ENCODE data around the gene ARRDC2. TPM values are rescaled to one million over a fixed set of nuclear protein-coding genes. Genes with fewer than 3 reads are reported as not detected.

Gene ARRDC2
- total RNA-seq: 123 TPM

DNA sequence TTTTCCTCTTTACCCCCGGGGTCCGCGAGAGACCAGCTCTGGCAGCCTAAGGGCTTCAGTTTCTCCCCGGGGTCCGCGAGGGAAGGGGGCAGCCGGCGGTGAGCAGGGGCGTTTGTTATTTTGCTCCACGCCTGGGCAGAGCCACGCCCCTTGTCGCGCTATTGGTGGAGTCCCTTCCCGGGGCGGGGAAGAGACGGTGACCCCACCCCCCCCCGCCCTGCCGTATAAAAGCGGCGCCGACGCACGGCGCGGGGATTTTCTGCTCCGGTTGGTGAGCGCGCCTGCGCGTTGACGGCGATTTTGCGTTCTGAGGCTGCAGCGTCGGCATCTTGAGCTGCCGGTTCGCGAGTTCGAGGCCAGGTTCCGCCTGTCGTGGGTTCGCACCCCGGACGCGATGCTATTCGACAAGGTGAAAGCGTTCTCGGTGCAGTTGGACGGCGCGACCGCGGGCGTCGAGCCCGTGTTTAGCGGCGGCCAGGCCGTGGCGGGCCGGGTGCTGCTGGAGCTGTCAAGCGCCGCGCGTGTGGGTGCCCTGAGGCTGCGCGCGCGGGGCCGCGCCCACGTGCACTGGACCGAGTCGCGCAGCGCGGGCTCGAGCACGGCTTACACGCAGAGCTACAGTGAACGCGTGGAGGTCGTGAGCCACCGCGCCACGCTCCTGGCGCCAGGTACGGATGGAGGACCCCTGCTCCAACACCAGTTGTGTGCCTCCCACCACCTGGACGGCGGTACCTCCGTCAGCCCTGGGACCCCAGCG lies at the start of gene ARRDC2:
TSS of gene ARRDC2 (plus strand) at position 254 of the 757 bp plus-strand sequence. CDS start at position 395, 141 bp downstream.
- Histone ChIP-seq H3K27me3 (ENCODE audit: insufficient read depth, low read length) (no peaks in the 10 kb centered on the region), H3K4me1 (ENCODE audit: insufficient read depth, low read length) (peaks cover 36% of the 10 kb centered on the region), H3K4me3 (ENCODE audit: low read length) (peak within 1 kb of the TSS; percentile 43), H3K9me3 (ENCODE audit: low read depth, low read length) (no peaks in the 10 kb centered on the region)

DNA sequence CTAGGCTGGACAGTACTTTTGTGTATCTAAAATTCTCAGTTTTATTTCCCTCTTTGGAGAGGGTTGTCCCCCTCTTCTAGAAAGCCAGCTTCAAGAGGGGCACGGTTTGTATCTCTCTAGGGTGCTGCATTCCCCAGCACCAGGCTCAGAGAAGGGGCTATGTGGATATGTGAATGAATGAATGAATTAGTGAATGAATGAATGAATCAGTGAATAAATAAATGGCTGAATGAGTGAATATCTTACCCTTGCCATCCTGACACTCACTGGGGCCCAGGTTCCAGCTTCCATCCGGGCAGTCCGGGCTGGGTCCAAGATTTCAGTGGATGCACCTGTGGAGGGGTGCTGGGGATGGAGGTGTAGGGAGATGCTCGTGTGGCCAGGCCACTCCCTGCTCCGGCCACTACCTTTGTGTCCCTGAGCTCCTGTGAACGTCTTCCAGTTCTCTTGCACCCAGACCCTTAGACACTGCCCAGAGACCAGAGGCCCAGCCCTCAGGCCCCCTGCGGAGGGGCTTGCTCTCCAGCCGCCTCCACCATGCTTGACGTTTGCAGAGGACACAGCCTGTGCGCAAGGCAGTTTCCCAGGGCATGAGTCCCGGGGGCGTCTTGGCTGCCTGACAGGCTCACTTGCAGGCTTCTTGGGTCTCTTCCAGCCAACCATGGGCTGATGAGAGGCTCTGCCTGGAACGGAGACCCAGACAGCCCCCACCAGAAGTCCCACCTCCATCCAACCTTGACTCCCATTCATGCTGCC lies 43.9 kb upstream of the ARRDC2 start:
- Histone ChIP-seq H3K4me3 (ENCODE audit: low read length) (no peak overlapping the region), H3K4me1 (ENCODE audit: insufficient read depth, low read length) (no peaks in the 10 kb centered on the region), H3K27me3 (ENCODE audit: insufficient read depth, low read length) (peaks cover 17% of the 10 kb centered on the region), H3K9me3 (ENCODE audit: low read depth, low read length) (no peaks in the 10 kb centered on the region)

DNA sequence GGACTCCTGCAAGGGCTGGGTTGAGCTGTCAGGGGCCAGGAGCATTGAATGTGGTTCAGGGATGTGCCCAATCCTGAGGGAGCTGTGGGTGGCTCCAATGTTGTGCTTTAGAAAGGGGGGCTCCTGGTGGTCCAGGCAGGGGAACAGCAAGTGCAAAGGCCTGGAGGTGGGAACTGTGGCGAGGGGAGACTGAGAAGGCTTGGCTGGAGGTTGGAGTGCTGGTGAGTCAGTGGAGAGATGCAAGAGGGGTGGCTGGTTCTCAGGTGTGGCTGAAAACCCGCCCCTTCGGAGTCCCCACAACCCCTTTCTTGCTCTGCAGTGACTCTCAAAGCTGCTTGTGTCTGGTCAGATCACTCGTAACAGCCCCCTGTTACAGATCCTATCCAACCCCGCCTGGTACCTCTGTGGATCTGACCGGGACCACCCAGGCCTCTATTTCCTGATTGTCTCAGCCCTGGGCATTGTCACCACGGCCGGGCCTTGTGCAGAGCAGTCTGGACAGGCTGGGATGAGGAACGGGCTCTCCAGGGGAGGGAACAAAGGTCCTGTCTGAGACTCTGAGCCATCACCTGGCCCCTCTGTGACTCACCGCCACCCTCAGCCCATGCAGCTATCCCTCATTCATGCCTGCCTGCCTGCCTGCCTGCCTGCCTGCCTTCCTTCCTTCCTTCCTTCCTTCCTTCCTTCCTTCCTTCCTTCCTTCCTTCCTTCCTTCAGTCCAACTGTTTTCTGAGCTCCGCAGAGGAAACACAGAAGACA lies 42.4 kb upstream of the ARRDC2 start:
- H3K4me1 ChIP-seq (ENCODE audit: insufficient read depth, low read length): no peaks in the 10 kb centered on the region
- no peaks in the 10 kb centered on the region for H3K9me3 ChIP-seq (ENCODE audit: low read depth, low read length)
- H3K27me3 ChIP-seq (ENCODE audit: insufficient read depth, low read length): peaks cover 17% of the 10 kb centered on the region

DNA sequence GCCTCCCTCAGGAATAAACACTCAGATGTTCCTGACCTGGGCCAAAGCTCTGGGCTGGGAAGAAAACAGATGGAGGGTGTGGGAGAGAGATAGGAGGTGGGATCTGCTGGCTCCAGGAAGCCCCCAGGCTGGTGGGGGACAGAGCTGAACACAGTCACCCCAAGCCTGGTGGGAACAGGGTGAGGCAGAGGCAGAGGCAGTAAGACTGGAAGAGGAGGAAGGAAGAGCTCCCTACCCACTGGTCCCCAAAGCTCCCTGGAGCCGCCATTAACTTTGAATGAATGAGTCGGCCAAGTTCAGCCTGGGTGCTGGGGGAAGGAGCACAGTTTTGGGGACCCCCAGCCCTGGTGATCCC lies 41.9 kb upstream of the ARRDC2 start:
- no peaks in the 10 kb centered on the region for H3K9me3 ChIP-seq (ENCODE audit: low read depth, low read length)
- no peak overlapping the region for H3K4me3 ChIP-seq (ENCODE audit: low read length)
- peaks cover 17% of the 10 kb centered on the region for H3K27me3 ChIP-seq (ENCODE audit: insufficient read depth, low read length)
- H3K4me1 ChIP-seq (ENCODE audit: insufficient read depth, low read length): no peaks in the 10 kb centered on the region

More for the DNA sequence above, 42.4 kb upstream of the ARRDC2 start:
- no peak overlapping the region for H3K4me3 ChIP-seq (ENCODE audit: low read length)

DNA sequence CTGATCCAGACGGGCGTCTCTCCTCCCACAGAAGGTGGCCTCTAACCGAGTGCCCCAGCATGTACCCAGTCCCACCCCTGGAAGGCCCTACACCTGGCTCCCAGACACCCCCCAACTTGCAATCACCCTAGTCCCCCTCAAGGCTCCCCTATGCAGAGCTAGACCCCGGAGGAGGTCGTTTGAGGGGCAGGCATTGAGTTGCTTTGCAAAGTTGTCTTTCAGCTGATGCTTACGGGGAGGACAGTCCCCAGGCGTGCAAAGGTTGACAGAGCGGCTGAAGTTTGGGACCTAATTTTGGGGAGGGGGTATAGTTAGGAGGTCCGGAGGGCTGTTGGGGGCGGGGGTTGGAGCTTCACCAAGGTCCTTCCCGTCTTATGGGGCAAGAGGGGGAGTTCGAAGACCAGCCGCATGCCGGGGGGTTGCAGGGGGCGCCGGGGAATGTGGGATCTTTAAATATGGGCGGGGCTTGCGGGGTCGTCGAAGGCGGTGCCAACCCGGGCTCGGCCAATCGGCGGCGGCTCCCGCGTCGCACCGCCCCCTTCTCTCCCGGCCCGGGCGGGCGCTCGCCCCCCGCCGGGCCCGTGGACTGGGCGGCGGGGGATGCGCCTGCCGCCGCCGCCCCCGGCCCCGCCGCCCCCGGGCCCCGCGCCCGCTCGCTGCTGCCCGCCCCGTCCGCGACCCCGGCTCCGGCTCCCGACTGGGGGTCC lies 41.3 kb upstream of the ARRDC2 start, which contains the start of gene KCNN1:
TSS of gene KCNN1 (plus strand) at position 558 of the 707 bp plus-strand sequence. CDS start 6,782 bp downstream, outside the sequence.
- H3K4me3 ChIP-seq (ENCODE audit: low read length): no peak within 1 kb of the TSS
- no peaks in the 10 kb centered on the region for H3K9me3 ChIP-seq (ENCODE audit: low read depth, low read length)
- H3K27me3 ChIP-seq (ENCODE audit: insufficient read depth, low read length): peaks cover 17% of the 10 kb centered on the region
- no peaks in the 10 kb centered on the region for H3K4me1 ChIP-seq (ENCODE audit: insufficient read depth, low read length)

DNA sequence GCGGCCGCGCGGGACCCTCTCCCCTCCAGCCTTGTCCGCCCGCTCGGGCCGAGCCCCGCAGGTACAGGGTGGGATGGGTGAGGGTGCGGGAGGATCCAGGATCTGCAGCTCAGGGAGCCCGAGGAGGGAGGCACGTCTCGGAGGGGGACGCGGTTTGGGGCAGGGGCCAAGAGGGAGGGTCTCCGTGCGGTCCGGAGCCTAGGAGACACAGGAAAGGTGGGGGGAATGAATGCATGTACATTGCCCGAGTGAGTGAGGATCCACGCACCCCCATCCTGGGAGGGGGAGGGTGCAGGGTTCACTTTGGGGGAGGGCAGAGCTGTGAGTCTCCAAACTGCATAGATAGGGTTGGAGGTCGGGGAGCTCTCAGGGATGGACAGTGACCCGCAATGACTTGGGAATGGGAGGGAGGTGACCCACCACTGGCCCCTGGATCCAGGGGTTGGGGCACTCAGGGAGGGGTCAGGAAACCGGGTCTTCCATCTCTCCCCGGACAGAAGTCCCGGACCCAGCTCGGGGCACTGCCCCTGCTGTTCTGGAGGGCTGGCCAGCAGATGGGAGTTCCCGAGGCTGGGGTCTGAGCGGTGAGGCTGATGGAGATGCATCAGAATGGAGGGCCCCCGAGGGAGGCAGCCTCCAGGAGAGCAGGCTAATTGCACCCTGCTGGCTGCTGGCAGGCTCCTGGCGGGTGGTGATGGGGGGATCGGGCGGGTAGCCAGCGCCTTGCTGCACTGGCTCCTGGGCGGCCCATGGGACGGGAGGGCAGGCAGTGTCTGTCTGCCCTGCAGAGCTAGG lies 40.5 kb upstream of the ARRDC2 start:
- Histone ChIP-seq H3K27me3 (ENCODE audit: insufficient read depth, low read length) (peaks cover 17% of the 10 kb centered on the region), H3K9me3 (ENCODE audit: low read depth, low read length) (no peaks in the 10 kb centered on the region), H3K4me3 (ENCODE audit: low read length) (no peak overlapping the region), H3K4me1 (ENCODE audit: insufficient read depth, low read length) (no peaks in the 10 kb centered on the region)

DNA sequence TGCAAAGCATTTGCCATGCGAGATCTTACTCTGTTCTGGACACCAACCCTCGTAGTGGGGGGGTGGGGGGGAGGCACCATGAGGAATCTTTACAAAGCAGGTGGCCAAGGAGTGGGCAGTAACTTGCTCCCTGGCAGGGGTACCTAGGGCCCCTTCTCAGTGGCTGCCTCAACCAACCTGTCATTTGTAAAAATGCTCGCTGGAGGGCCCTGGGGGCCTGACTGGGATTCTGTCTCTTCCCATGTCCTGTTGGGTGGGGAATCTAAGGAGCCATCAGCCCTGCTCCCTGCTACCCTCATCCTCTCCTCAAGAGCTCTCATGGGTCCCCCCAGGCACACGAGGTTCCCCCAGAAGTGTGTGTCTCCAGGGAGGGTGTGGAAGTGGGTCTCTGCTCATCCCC lies 39.6 kb upstream of the ARRDC2 start:
- H3K27me3 ChIP-seq (ENCODE audit: insufficient read depth, low read length): peaks cover 17% of the 10 kb centered on the region
- H3K4me1 ChIP-seq (ENCODE audit: insufficient read depth, low read length): no peaks in the 10 kb centered on the region
- H3K4me3 ChIP-seq (ENCODE audit: low read length): no peak overlapping the region
- no peaks in the 10 kb centered on the region for H3K9me3 ChIP-seq (ENCODE audit: low read depth, low read length)

DNA sequence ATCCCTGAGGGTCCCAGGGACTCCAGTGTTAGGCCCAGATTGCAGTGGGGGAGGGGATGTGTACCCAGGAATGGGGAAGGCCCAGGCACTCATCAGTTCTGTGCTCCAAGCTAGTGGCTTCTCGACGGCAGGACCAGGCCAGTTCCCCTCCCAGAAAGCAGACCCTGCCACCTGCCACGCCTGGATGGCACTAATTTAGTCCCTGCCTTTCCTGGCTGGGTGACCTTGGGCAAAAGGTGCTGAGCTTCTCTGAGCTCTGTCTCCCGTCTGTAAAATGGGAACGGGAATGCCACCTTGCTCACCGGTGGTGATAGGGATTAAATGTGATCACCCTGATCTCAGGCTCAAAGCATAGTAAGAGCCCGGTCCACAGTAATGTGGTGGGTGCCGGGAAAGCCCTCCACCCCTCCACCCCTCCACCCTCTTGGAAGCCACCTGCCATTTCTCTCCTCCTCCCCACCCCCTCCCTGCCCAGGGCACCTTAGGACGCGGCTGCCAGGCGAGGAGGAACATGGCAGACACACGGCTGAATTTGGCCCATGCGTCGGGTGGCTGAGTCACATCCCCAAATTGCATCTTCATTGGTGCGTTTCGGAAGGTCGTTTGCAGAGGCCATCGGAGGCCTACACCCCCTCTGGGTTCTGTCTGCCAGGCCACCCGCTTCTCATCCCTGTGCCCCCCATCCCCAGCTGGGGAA lies 38.7 kb upstream of the ARRDC2 start:
- peaks cover 17% of the 10 kb centered on the region for H3K27me3 ChIP-seq (ENCODE audit: insufficient read depth, low read length)
- no peak overlapping the region for H3K4me3 ChIP-seq (ENCODE audit: low read length)
- no peaks in the 10 kb centered on the region for H3K9me3 ChIP-seq (ENCODE audit: low read depth, low read length)
- H3K4me1 ChIP-seq (ENCODE audit: insufficient read depth, low read length): no peaks in the 10 kb centered on the region

DNA sequence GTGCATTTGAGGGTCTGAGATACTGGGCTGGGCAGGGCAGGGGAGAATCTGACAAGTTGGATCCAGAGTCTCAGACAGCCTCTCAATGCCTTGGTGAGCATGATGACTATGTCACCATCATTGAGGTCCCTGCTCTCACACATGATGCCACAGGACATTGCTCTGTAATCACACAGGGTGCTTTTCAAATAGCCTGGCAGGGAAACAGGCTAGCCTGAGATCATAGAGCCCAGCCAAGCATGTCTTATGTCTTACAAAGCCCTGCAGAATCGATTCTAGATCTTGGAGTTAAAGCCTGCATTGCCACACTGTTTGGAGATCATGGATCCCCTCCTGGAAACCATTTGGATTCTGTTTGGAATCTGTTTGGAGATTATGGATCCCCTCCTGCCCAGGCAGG lies 35.7 kb upstream of the ARRDC2 start:
- Histone ChIP-seq H3K9me3 (ENCODE audit: low read depth, low read length) (no peaks in the 10 kb centered on the region), H3K4me1 (ENCODE audit: insufficient read depth, low read length) (no peaks in the 10 kb centered on the region), H3K4me3 (ENCODE audit: low read length) (no peak overlapping the region), H3K27me3 (ENCODE audit: insufficient read depth, low read length) (peaks cover 7% of the 10 kb centered on the region)

DNA sequence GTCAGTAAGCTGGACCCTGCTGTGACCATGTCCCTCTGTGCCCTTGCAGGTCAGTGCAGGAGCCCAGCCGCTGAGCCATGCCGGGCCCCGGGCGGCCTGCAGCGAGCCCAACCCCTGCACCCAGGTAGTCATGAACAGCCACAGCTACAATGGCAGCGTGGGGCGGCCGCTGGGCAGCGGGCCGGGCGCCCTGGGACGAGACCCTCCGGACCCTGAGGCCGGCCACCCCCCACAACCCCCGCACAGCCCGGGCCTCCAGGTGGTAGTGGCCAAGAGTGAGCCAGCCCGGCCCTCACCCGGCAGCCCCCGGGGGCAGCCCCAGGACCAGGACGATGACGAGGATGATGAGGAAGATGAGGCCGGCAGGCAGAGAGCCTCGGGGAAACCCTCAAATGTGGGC lies 34.2 kb upstream of the ARRDC2 start:
- H3K9me3 ChIP-seq (ENCODE audit: low read depth, low read length): no peaks in the 10 kb centered on the region
- H3K4me1 ChIP-seq (ENCODE audit: insufficient read depth, low read length): no peaks in the 10 kb centered on the region
- H3K27me3 ChIP-seq (ENCODE audit: insufficient read depth, low read length): no peaks in the 10 kb centered on the region
- H3K4me3 ChIP-seq (ENCODE audit: low read length): no peak overlapping the region

DNA sequence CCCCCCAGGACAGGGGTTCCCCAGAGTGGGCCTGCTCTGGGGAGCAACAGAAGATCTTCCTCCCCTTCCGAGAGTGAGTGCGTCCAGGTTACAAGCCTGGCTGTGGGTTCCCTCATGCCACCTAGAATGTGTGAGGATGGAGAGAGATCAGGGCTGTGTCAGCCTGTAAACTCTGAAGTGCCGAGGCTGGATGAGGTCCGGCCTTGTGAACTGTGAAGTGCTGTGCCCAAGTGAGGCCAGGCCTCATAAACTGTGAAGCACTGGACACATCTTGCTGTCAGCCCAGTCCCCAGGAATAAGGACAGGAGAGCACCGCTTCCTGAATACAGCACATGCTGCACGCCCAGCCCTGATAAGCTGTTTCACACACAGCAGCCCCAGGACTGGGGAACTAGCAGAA lies 33.4 kb upstream of the ARRDC2 start:
- peaks cover 2% of the 10 kb centered on the region for H3K4me1 ChIP-seq (ENCODE audit: insufficient read depth, low read length)
- no peak overlapping the region for H3K4me3 ChIP-seq (ENCODE audit: low read length)
- H3K27me3 ChIP-seq (ENCODE audit: insufficient read depth, low read length): no peaks in the 10 kb centered on the region
- H3K9me3 ChIP-seq (ENCODE audit: low read depth, low read length): no peaks in the 10 kb centered on the region

DNA sequence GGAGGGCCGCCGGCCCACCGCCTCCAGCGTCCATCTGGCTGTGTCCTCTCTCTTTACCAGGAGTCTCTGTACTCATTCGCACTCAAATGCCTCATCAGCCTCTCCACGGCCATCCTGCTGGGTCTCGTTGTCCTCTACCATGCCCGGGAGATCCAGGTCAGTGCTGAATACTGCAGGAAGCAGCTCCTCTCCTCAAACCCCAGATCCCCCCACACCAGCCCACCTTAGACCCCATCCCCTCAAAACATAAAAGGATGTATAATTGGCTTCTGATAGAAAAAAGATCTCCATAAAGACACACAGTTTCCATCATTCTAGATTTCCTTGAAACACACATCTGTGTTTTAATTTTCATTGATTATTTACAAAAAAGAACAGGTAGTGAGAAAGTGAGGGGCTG lies 32.9 kb upstream of the ARRDC2 start:
- H3K4me3 ChIP-seq (ENCODE audit: low read length): no peak overlapping the region
- H3K4me1 ChIP-seq (ENCODE audit: insufficient read depth, low read length): peaks cover 7% of the 10 kb centered on the region
- H3K27me3 ChIP-seq (ENCODE audit: insufficient read depth, low read length): no peaks in the 10 kb centered on the region
- no peaks in the 10 kb centered on the region for H3K9me3 ChIP-seq (ENCODE audit: low read depth, low read length)

DNA sequence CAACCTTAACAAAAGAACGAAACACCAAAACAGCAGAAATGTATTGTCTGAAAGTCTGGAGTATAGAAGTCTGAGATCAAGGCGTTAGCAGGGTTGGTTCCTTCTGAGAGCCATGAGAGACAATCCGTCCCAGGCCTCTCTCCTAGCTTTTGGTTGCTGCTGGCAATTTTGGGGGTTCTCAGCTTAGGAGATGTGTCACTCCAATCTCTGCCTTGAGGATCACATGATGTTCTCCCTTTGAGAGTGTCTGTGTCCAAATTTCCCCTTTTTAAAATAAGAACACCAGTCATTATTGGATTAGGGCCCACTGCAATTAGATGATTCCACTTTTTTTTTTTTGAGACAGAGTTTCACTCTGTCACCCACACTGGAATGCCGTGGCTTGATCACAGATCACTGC lies 30.9 kb upstream of the ARRDC2 start:
- H3K27me3 ChIP-seq (ENCODE audit: insufficient read depth, low read length): no peaks in the 10 kb centered on the region
- H3K4me3 ChIP-seq (ENCODE audit: low read length): no peak overlapping the region
- H3K9me3 ChIP-seq (ENCODE audit: low read depth, low read length): no peaks in the 10 kb centered on the region
- H3K4me1 ChIP-seq (ENCODE audit: insufficient read depth, low read length): peaks cover 12% of the 10 kb centered on the region

Measured in mononuclear cell (primary cell).